ENCODE measurements around the gene FBXW7.
A peak's percentile ranks its signal among the peaks of the same experiment; 100 is the strongest.

The FBXW7 gene

DNA sequence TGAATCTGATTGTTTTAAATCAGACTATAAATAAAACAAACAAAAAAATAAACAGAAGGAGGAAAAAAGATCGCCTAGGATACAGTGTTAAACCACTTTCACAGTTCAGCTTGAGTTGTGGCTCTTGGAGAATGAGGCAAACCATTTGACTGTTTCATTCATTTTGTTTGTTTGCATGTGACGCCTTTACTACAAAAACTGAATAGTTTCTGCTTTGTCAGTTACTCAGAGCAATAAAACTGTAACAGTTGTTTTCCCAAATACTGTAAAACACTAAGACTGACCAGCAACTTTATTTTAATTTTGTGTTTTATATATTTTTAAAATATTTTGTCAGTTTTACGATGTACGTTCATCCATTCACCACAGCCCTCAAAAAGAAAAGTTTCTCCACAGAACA is 214.5 kb downstream of the FBXW7 start:
- no peak for DNase-seq

DNA sequence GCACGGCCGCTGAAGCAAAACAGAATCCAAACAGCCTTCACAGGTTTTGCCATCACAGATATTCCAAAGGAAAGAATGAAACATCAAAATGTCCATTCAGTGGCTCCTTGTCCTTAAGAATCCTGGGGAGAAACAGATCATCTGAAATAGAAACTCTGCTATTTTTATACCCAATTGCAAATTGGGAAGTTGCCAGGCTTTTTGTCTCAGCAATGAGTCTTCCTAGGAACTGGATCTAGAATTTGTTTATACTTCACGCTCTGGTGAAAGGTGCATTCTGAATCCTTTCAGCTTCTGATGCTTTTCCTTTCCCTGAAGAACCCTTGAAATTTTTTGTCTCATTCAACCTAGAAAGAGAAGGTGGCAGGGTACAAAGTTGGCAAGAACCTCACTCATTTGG is 218.9 kb downstream of the FBXW7 start:
- no peak for DNase-seq

DNA sequence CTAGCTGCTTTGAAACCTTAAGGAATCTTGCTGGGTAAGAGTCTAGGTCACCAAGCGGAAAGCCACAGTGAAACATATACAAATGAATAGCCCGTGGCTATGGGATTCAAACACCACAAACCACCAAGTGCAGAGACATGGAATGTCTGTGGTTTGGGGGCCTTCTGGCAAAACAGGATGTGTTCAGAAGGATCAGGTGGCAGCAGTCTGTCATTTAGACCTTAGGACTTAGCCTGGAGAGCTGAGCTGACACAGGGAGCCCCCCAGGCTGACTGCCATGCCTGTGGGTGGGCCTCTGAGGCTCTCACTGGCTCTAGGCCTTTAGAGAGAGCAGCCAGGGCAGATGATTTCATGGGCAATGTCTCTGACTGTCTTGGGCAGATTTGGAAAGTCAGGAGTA is 225.6 kb downstream of the FBXW7 start:
- DNase-seq: peak; percentile 27

DNA sequence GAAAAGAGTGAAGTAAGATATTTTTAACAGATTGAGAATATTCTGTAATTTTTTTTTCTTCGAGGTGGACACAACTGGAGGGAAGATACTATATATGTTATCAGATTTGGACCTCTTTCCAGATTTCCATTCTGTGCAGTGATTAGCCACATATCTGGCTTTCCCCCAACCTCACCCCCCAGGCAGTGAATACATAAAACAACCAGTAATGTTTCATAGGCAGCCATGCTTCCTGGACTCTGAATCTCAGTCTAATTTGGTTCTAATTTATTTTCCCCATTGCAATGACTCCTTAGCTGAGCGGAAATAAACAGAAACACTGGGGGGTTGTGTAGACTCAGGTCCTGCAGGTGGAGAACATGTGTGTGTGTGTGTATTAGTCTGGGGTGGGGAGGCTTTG is 226.5 kb downstream of the FBXW7 start:
- DNase-seq: no peak

DNA sequence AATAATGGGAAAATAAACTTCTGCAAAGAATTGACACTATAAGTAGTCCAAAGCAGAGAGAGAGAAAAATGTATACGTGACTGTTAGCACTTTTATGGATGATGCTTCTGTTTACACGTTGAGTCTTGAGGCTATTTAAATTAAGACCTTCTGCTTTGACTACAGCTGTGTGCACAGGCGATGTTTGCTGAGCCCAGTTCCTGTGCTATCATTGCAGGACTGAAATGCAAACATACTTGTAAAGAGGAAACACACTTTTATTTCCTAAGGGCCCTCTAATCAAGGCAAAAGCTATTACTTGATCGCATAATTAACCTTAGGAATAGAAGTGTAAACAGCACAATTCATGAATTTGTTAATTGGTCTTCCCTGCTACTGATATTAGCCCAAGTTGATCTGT is 226.9 kb downstream of the FBXW7 start:
- DNase-seq: no peak

DNA sequence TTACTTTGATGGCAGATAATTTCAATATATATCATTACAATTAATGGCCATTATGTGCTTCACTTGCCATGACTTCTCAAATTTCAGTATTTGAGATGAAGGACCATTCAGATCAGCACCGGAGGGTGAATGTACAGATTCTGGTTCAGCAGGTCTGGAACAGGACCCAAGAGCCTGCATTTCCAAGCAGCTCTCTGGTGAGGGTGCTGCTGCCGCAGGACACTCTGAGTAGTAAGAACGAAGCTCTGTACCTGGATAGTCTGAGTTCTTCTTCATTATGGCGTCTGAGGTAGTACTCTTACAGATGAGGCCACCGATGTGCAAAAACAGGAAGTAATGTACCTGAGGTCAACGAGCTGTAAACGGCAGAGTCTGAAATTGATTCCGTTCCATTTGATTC is 228.2 kb downstream of the FBXW7 start:
- DNase-seq: no peak

DNA sequence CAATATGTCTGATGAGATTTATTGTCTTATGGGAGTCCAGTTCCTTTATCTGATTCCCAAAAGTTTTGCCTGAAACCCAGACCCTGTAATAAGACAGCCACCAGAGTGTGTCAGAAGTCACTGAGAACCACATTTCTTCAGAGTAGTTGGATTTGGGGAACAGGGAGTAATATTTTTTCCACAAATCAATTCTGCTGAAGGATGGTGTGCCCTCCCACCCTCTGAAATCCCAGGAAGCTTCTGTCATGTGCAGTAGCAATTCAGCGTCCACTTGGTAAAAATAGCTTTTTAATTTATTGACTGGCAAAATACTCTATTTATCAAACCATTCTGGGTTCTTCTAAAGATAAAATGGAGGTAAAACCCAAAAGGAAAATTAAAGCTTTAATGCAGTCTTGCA is 229.4 kb downstream of the FBXW7 start:
- DNase-seq: no peak

DNA sequence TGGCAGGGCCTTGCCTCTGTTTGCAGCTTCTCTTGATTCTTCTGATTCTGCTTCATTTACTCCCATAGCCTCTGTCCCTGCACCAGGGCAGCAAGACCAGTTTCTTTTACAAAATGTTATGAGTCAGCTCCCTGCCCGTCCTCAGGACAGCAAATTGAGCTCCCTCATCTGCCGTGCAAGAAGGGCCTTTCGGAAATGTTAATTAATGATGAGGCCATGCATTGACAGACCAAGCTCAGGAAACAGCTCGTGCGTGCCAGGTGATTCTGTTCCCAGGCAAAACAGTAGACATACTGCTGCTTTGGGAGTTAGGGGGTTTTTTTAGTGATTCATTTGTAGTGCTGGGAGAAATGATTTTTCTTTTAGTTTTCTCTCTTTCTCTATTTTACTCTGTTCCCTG is 231.7 kb downstream of the FBXW7 start:
- DNase-seq: no peak

DNA sequence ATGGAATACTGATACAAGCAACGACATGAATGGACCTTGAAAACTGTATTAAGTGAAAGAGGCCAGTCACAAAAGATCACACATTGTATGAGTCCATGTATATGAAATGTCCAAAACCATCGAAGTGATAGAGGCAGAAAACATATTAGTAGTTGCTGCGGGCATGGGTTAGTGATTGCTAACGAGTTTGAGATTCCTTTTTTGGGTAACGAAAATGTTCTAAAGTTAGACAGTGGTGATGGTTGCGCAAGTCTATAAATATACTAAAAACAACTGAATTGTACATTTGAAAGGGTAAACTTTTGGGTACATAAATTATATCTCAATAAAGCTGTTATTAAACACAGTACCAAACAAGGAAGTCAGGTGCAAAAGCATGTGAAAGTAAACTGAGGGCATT is 234.5 kb downstream of the FBXW7 start:
- DNase-seq: no peak

DNA sequence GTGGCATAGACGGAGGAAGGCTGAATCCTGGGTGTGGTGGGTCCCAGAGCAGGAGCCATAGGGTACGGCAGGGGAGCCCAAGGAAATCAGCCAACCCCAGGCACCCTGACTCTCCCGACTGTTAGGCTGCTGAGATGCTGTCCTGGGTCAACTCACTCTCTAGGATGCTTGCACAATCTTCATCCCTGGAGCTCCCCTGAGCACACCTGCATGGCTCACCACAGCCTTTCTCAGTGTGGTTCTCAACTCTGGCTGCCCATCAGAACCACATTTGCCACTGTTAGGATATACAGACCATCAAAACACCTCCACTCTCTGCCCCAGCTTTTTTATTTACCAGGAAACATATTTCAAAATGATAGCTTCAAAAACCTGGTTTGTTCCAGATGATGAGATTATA is 236.3 kb downstream of the FBXW7 start:
- DNase-seq: no peak

DNA sequence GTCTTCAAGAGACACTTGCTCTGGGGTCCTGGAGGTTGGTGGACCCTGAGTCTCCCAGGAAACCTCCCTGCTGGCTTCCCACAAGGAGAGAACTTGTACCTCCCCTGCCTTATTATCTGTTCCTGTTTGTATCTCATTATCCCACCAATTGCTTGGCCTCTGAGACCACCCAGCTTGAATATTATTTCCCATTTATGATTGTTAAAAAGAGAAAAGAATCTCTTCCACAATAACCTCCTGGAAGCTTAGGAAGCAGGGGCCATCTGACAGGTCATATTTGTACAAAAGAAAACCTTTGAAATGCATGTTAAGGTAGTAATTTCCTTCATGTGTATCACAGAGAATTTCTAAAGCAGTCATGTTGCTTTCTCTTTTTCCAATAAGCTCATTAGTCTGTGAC is 239.5 kb downstream of the FBXW7 start:
- no peak for DNase-seq

DNA sequence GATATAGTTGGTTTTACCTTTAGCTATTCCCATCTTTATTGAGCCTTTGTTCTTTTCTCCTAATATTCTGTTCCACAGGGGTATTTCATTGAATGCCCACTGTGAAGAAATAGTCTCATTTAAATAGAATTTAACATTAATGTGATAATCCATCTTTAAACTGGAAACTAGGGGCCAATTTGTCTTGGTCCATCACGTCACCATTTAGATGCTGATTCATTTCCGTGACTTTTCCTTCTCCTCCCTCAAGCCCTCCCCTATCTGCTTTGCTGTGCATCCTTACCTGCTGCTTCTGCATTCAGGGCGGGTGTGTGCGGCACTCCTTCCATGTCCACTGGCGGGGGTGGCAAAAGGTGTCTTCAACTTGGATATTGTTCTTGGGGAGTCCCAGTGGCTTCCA is 241.1 kb downstream of the FBXW7 start:
- DNase-seq: no peak

DNA sequence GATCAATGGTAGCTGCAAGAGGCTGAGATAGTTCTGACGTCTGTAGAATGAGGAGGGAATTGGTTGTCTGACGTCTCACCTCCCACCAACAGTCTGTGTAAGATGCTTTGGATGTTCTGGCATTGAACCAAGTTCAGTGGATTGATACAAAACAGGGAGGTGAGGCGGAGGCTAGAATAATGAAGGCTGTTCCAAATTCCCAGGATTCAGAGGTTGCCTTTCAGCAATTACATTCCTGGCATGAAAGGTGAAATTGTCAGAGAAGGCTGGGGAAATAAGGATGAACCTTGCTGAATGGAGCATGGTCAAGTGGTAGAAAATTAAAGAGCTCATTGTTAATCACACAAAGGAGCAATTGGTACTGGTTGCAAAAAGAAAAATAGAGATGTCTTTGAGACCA is 241.6 kb downstream of the FBXW7 start:
- DNase-seq: no peak

DNA sequence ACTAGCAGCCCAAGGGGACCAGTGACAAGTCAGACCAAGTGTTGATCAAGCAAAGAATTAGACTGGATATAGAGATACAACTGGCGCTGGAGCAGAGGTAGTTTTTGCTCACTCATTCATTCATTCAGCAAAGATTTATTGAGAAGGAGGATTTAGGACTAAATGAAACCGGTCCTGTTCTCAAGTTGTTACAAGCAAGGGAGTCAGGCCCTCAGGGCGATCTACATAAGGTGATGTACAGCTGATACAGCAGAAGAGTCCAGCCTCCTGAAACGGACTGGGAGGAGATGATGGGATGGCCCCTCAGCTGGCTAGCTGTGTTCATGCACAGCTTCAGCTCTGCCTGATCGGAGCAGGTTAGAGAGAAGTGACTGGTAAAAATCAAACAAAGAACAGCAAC is 242.4 kb downstream of the FBXW7 start:
- no peak for DNase-seq

DNA sequence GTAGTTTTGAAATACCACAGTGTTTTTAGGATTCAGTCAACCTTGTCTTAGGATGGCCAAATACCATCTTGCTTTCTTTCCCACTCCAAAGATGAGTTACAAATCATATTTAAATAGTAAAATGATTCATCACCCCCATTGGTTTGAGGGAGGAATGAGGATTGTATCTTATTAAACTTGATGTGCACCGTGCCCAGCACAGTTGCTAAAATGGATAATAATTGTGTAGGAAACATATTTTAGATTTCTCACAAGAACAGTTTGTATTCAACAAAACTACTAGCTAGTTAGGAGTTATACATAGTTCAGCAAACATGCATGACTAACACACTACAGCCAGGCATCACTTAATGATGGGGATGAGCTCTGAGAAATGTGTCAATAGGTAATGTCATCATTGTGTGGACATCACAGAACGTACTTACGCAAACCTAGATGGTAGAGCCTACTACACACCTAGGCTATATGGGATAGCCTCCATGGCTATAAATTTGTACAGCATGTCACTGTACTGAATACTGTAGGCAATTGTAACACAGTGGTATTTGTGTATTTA is 245.4 kb downstream of the FBXW7 start:
- DNase-seq: no peak

DNA sequence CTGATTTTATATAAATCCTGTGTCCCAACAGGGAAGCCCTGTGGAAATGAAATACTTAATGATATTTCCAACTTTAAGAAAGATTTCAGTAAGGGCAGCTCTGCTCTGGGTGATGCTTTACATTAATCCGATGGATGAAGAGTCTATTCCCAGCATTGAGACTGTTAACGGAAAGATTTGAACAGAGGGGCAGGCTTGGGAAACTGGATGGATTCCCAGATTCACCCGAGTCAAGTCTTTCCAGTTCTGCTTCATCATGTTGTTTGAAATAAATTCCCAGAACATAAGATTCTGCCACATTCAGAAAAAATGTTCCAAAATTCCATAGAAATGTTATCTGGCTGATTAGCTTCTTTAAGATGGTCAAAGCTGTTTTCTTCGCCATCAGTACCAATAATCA is 246.0 kb downstream of the FBXW7 start:
- no peak for DNase-seq

DNA sequence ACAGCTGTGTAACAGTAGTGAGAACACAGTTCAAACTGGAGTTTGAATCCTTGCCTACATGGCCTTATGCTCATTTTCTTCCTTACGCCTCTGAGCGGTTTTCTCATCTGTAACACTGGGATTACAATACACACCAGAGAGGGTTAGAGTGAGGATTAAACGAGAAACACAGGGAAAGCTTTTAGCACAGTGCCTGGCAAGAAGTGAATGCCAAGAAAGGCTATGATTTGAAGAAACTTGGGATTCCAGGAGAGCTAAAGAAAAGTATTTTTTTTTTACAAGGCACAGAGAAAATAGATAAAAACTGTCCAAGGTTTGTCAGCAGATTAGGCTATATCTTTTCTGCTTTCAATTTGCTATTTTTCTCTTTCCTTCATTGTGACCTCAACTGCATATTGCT is 246.4 kb downstream of the FBXW7 start:
- DNase-seq: no peak

DNA sequence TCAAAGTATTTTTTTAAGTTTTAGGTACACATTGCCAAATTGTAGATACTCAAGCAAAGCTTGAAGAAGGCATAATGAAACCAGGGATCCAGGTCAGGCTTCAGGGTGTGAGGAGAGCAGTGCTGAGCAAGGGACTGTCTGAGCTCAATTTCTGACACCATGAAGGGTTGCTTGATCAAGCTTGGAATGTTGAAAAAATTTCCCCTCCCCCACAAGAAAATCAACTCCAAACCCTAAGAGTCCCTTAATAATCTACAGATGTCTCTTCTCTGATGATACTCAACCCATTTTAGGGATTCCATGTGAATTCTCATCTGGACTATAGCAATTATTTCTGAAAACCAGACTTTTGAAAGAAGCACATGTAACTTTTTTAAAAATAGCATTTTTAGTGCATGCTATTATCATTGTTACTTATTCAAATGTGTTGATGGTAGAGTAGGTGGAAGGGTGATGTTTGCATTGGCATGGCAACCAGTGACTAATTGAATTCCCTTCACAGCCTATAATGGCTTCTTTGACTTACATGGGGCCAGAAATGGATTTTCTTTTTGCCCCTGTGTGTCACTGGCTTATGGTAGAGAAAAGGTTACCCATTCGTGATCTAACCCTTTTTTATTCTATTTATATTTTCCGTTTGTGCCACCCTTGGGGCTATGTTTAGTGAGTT is 252.0 kb downstream of the FBXW7 start:
- no peak for DNase-seq

DNA sequence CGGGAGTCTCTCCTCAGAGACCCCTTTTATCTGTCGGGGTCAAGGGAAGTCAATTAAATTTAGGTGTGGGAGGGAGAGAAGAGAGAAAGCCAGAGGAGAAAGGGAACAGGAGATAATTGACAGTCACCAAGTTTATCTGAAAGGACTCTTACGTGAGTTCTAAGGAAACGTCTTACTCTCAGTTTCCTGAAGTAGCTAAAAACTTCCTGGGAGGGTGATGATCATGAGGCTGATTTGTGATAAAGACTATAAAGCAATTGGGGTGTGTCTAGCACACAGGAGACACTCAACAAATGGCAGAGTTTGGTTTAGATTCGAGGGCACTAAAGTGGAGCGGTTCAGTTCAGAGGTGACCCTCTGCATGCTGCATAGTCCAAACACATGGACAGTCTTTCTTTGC is 254.1 kb downstream of the FBXW7 start:
- no peak for DNase-seq

DNA sequence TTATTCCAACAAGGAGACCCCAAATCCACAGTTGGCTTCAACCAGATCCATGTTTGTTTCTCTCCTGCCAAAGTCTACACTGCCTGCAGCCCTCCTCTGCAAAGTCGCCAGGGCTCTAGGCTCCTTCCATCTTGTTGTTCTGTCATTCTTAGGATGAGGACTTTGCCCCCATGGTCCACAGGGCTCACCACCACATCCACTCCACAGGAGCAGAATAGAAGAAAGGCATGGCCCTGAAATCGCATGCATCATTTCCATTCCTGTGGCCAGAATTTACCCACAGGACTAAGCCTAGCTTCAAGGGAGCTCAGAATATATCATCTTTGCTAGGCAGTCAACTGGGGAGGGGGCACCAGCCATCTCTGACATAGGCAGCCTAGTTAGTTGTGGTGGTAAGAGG is 254.7 kb downstream of the FBXW7 start:
- DNase-seq: no peak

DNA sequence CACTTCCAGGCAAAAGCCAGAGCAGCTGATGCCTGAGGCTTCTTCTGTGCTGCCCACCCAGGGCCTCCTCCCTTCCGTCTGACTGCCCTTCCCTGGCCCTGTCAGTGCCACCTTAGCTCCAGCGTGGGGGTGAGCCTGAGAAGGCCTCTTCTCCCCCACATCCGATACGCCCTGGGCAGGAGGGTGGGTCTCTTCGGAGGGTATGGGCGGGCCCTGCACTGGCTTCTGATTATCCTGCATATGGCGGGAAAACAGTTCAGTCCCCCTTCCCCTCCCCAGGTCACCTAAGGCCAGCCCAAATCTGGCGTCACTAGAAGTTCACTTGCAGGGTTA is 256.7 kb downstream of the FBXW7 start:
- DNase-seq: no peak

DNA sequence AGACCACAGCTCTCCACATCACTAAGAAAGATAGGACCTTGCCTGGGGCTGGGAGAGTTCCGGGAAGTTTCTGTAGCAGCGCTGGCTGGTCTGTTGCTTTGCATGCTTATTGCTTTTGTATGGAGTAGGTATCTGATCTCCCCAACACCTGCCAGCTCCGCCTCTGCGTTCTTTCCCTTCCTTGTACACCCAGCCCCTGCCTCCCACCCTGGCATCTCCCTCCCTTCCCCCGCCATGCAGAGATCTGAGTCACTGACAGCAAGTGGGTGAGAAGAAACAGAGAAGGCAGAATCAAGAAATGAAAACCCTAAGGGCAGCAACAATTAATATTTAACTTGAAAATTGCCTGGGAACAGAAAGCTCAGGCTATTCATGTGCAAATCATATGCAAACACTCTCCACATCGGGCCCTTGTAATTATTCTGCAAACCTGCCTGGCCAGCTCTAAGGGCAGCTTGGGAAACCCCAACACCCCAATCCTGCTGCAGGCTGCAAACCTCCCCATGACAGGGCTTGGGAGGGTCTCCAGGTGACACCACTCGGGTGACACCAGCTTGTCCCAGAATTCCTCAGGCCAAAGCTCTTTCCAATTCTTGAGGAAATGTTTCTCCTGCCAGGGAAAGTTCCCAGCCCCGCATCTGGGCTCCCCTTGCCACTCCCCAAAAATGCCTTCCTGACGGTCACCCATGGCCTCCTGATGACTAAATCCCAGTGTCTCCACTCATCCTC is 257.2 kb downstream of the FBXW7 start:
- DNase-seq: no peak

DNA sequence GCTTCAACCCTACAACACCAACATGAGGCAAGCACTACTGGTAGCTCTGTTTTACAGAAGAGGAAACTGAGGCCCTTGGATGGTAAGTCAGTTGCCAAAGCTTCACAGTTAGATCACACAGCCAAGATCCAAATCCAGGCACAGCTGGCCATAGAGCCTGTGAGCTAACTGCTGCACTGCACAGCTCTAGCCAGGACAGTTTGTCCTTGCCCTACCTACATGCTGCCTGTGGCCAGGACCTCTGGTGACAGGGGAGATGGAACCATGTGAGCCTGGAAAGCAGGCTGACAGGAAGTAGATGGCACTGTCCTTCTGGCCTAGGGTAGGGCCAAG is 257.8 kb downstream of the FBXW7 start:
- no peak for DNase-seq

DNA sequence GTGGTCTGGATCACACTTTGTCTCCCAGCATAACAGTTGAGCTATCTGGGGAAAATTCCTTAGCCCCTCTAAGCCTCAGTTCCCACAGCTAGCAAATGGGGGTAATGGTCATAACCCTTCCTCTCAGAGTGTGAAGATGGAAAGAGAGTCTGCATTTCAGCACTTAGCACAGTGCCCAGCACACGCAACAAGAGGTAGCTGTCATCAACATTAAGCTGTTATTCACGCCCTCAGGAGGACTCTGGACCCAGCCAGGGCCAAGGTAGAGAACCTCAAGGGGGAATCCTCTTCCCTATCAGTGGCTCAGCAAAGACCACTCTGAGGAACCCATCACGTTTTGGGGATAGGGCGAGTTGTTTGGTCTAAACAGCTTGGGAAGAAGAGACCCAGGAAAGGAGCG is 258.6 kb downstream of the FBXW7 start:
- no peak for DNase-seq

DNA sequence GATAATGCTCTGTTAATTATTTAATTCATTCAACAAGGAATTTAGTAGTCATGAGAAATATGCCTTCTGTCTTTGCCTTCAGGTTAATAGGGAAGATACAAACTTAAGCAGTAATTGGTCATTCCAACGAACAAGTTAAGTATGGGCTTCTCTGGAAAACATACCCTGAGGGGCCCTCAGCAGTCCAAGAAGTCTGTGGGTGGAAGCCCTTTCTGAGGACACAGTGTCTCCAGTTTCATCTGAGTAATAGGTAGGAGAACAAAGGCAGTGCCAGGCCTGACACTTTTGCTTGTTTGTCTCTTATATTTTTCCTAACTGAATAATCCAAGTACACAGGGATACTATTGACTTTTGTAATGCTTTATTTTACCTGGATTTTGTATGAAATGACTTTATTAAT is 262.5 kb downstream of the FBXW7 start:
- no peak for DNase-seq

Data from NCI-H226 (cell line).